BJ (cell line): ENCODE results near the gene GATA2. TPM values are rescaled to one million over a fixed set of nuclear protein-coding genes. Genes with fewer than 3 reads are reported as not detected.
A peak's percentile ranks its signal among the peaks of the same experiment; 100 is the strongest.

Source experiments
- CTCF ChIA-PET: fragments of 350-600 bp; formaldehyde crosslinking; extraction: SDS; loops from one replicate; lab custom pipeline; 2021; ENCODE audit warnings: antibody characterized with exemption, inconsistent platforms; lab: Yijun Ruan, JAX
- POLR2A ChIA-PET: fragments of 300-600 bp; sonication (Branson Sonifier 250); formaldehyde crosslinking; extraction: SDS; loops from one replicate; lab custom pipeline; 2021; ENCODE audit warnings: antibody characterized with exemption; lab: Charles Lee
- DNase-seq: peaks from one replicate; pipeline ENCODE4 v3.0.0-alpha.2; 2011; ENCODE audit warnings: low read depth
- H3K27me3 ChIP-seq: 2 replicates; pipeline ENCODE4 v1.6.0; 2011; ENCODE audit warnings: low read length; ENCODE audit not compliant: control insufficient read depth, insufficient read depth
- H3K36me3 ChIP-seq: 2 replicates; pipeline ENCODE4 v1.5.1; 2011; ENCODE audit warnings: low read length; ENCODE audit not compliant: control insufficient read depth, insufficient read depth
- H3K4me3 ChIP-seq: 2 replicates; pipeline ENCODE4 v1.5.1; 2011; ENCODE audit warnings: low read depth, mild to moderate bottlenecking, control low read depth, low read length
- CTCF ChIP-seq: IDR thresholded peaks from 2 replicates; pipeline ENCODE4 v1.5.1; 2011; ENCODE audit warnings: low read depth, mild to moderate bottlenecking, control low read depth, inconsistent platforms, low read length, moderate library complexity; ENCODE audit not compliant: insufficient read depth
- polyA plus RNA-seq: library from polyadenylated mRNA; depleted of rRNA; stranded (reverse); fragments of >200 nt; gene quantifications from 2 replicates; pipeline ENCODE4 v1.2.3, GENCODE V29; 2011

The GATA2 gene
- polyA plus RNA-seq, 1 experiment = 13.4 TPM

- H3K27me3 ChIP-seq = no peaks in the 10 kb centered on the region; the same call in 1 of the 2 replicates
- ChIA-PET CTCF (interaction anchor here (0.7 to 5.3 kb wide), 7 partner anchors 8 to 73 kb away, joined by 3 to 60 read pairs (median 5); no protein-coding TSS in a partner anchor), POLR2A (no interaction called here)
- TF ChIP-seq CTCF = no peak
- peaks cover 2% of the 10 kb centered on the region; the same call in 1 of the 2 replicates for H3K36me3 ChIP-seq
- DNase-seq = no peak
- H3K4me3 ChIP-seq = no peak overlapping the region
Observed at GRCh38 chr3:128498901-128499530, 6.0 kb upstream of the GATA2 start.

- Histone ChIP-seq H3K36me3 (peaks cover 2% of the 10 kb centered on the region; the same call in 1 of the 2 replicates), H3K27me3 (no peaks in the 10 kb centered on the region; the same call in 1 of the 2 replicates), H3K4me3 (no peak overlapping the region; the same call in 1 of the 2 replicates)
- POLR2A ChIA-PET = interaction anchor here (0.5 kb wide), 1 partner anchor 437 kb away, joined by 3 read pairs; no protein-coding TSS in a partner anchor
- CTCF ChIA-PET = interaction anchor here (1.0 to 5.3 kb wide), 11 partner anchors 9 to 399 kb away, joined by 3 to 60 read pairs (median 4); no protein-coding TSS in a partner anchor
- no peak for TF ChIP-seq CTCF
- no peak for DNase-seq
Observed at GRCh38 chr3:128498127-128498626, 5.2 kb upstream of the GATA2 start.

- DNase-seq = no peak
- ChIA-PET CTCF (interaction anchor here (0.6 to 5.3 kb wide), 19 partner anchors 8 to 398 kb away, joined by 3 to 60 read pairs (median 4); no protein-coding TSS in a partner anchor), POLR2A (interaction anchor here (0.5 kb wide), 1 partner anchor 437 kb away, joined by 3 read pairs; no protein-coding TSS in a partner anchor)
- H3K4me3 ChIP-seq = peak overlapping the region; percentile 47
- H3K36me3 ChIP-seq = peaks cover 2% of the 10 kb centered on the region; the same call in 1 of the 2 replicates
- H3K27me3 ChIP-seq = no peaks in the 10 kb centered on the region; the same call in 1 of the 2 replicates
- TF ChIP-seq CTCF = peak; percentile 68
Observed at GRCh38 chr3:128497305-128498126, 4.5 kb upstream of the GATA2 start.

GRCh38 chr3:128496602-128497304 is 3.8 kb upstream of the GATA2 start:
- CTCF ChIA-PET = interaction anchor here (0.6 to 5.3 kb wide), 18 partner anchors 8 to 398 kb away, joined by 3 to 60 read pairs (median 4); no protein-coding TSS in a partner anchor
- no peak for TF ChIP-seq CTCF
- DNase-seq = no peak
- POLR2A ChIA-PET = no interaction called here
- Histone ChIP-seq H3K4me3 (no peak overlapping the region), H3K36me3 (peaks cover 2% of the 10 kb centered on the region), H3K27me3 (no peaks in the 10 kb centered on the region; the same call in 1 of the 2 replicates)
